OCI-LY1 (cell line): ENCODE measurements around the gene PARS2.

Experiments
- H2AFZ ChIP-seq: fragments of 200-600 bp; sonication (generic), shearing (Covaris generic); 2 replicates; pipeline ENCODE4 v1.6.0; 2014; ENCODE audit warnings: antibody characterized with exemption, mild to moderate bottlenecking, low read length
- H3F3A ChIP-seq: fragments of 200-600 bp; sonication (generic), shearing (Covaris generic); 2 replicates; pipeline ENCODE4 v1.6.0; 2014; ENCODE audit warnings: mild to moderate bottlenecking, antibody characterized with exemption, low read length, moderate library complexity; ENCODE audit not compliant: insufficient read depth
- H3K27ac ChIP-seq: fragments of 200-600 bp; sonication (generic); 2 replicates; pipeline ENCODE4 v1.5.1; 2014; ENCODE audit warnings: low read length, mixed run types, mild to moderate bottlenecking, low read depth; ENCODE audit not compliant: poor library complexity, severe bottlenecking
- H3K27me3 ChIP-seq: fragments of 200-600 bp; sonication (generic); 2 replicates; pipeline ENCODE4 v1.6.0; 2014; ENCODE audit warnings: antibody characterized with exemption, mild to moderate bottlenecking, low read length, moderate library complexity; ENCODE audit not compliant: insufficient read depth
- H3K36me3 ChIP-seq: fragments of 200-600 bp; sonication (generic); 2 replicates; pipeline ENCODE4 v1.6.1; 2014; ENCODE audit warnings: mild to moderate bottlenecking, antibody characterized with exemption, low read length, moderate library complexity, mixed read lengths; ENCODE audit not compliant: insufficient read depth
- H3K4me1 ChIP-seq: fragments of 200-600 bp; sonication (generic); 2 replicates; pipeline ENCODE4 v1.5.1; 2014; ENCODE audit warnings: mild to moderate bottlenecking, low read length, moderate library complexity; ENCODE audit not compliant: insufficient read depth, severe bottlenecking
- H3K4me2 ChIP-seq: fragments of 200-600 bp; sonication (generic), shearing (Covaris generic); 2 replicates; pipeline ENCODE4 v1.6.1; 2014; ENCODE audit warnings: low read length
- H3K4me3 ChIP-seq: fragments of 200-600 bp; sonication (generic); 2 replicates; pipeline ENCODE4 v1.5.1; 2014; ENCODE audit warnings: low read length, low read depth, mild to moderate bottlenecking, mixed read lengths; ENCODE audit not compliant: poor library complexity, severe bottlenecking
- H3K79me2 ChIP-seq: fragments of 200-600 bp; shearing (Covaris generic); 2 replicates; pipeline ENCODE4 v1.6.1; 2016; ENCODE audit warnings: mixed run types, low read length, mixed read lengths; ENCODE audit not compliant: insufficient read depth
- H3K9ac ChIP-seq: fragments of 200-600 bp; sonication (generic), shearing (Covaris generic); 2 replicates; pipeline ENCODE4 v1.6.1; 2014; ENCODE audit warnings: mild to moderate bottlenecking, low read length, mixed read lengths
- H3K9me2 ChIP-seq: fragments of 200-600 bp; sonication (generic), shearing (Covaris generic); 2 replicates; pipeline ENCODE4 v1.6.1; 2014; ENCODE audit warnings: low read depth, mild to moderate bottlenecking, low read length, mixed read lengths
- H3K9me3 ChIP-seq: fragments of 200-600 bp; shearing (Covaris generic); 2 replicates; pipeline ENCODE4 v1.6.1; 2014; ENCODE audit warnings: low read length, mixed read lengths
- H4K20me1 ChIP-seq: fragments of 200-600 bp; sonication (generic), shearing (Covaris generic); 2 replicates; pipeline ENCODE4 v1.6.0; 2016; ENCODE audit warnings: mild to moderate bottlenecking, low read length; ENCODE audit not compliant: insufficient read depth
- EZH2 ChIP-seq: fragments of 200-600 bp; sonication (generic), shearing (Covaris generic); IDR thresholded peaks from 2 replicates; pipeline ENCODE4 v1.8.0; 2017; ENCODE audit warnings: borderline replicate concordance, mixed run types, mild to moderate bottlenecking, antibody characterized with exemption, low read length, moderate library complexity, mixed read lengths
- TF ChIP-seq, protein P1 (sequence below): fragments of 200-600 bp; sonication (generic), shearing (Covaris generic); IDR thresholded peaks from 2 replicates; pipeline ENCODE4 v1.5.1; 2017; ENCODE audit warnings: mild to moderate bottlenecking, antibody characterized with exemption, low read length, moderate library complexity, mixed read lengths

PARS2 gene

DNA sequence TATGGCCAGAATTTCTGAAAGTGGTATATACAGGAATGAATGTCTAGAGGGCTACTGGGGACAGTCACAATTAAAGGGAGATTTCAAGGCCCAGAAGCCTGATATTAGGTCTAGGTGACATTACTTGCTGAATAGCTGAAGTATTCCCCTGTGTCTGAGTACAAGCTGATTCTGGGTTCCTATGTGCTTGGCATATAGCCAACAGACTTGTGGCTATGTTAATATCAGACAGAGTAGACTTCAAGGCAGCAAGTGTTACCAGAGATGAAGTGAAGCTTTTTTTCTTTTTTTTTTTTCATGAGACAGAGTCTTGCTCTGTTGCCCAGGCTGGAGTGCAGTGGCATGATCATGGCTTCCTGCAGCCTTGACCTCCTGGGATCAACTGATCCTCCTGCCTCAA lies 40.3 kb downstream of the PARS2 start:
- Histone ChIP-seq H3F3A (0 out of 2 replicates have a peak, but pooled peaks cover 3% of the 10 kb centered on the region), H3K27me3 (no peaks in the 10 kb centered on the region), H3K4me2 (no peak overlapping the region), H3K4me3 (no peak overlapping the region), H3K36me3 (peaks cover 97% of the 10 kb centered on the region), H3K79me2 (no peaks in the 10 kb centered on the region), H4K20me1 (no peaks in the 10 kb centered on the region), H3K27ac (no peak overlapping the region), H2AFZ (no peak overlapping the region), H3K9me2 (no peaks in the 10 kb centered on the region), H3K9me3 (no peaks in the 10 kb centered on the region), H3K4me1 (no peaks in the 10 kb centered on the region), H3K9ac (no peak overlapping the region)
- TF ChIP-seq EZH2, result no peak
- TF ChIP-seq, protein P1, sequence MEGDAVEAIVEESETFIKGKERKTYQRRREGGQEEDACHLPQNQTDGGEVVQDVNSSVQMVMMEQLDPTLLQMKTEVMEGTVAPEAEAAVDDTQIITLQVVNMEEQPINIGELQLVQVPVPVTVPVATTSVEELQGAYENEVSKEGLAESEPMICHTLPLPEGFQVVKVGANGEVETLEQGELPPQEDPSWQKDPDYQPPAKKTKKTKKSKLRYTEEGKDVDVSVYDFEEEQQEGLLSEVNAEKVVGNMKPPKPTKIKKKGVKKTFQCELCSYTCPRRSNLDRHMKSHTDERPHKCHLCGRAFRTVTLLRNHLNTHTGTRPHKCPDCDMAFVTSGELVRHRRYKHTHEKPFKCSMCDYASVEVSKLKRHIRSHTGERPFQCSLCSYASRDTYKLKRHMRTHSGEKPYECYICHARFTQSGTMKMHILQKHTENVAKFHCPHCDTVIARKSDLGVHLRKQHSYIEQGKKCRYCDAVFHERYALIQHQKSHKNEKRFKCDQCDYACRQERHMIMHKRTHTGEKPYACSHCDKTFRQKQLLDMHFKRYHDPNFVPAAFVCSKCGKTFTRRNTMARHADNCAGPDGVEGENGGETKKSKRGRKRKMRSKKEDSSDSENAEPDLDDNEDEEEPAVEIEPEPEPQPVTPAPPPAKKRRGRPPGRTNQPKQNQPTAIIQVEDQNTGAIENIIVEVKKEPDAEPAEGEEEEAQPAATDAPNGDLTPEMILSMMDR, result no peak

DNA sequence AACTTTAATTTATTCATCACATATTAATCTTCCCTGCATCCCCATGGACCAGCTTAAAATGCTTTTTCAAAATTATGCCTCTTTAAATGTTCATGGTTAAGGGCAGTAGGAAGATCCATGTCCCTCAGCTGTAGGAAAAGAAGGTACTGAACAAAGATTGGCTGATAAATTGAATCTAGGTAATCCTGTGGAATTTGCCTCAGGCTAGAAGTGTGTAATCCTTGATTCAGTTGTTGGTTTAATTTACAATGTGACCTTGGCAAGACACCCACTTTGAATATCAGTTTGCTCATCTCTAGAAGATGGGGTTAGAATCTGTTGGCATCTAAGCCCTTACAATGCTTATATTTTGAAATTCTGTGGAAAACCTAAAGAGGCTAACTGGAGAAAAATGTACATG lies 42.6 kb downstream of the PARS2 start:
- H3K9me3 ChIP-seq, result no peaks in the 10 kb centered on the region
- no peaks in the 10 kb centered on the region for H3K9me2 ChIP-seq
- peaks cover 4% of the 10 kb centered on the region for H3K79me2 ChIP-seq
- no peak overlapping the region for H3K4me2 ChIP-seq
- no peak overlapping the region for H2AFZ ChIP-seq
- no peaks in the 10 kb centered on the region for H3K27me3 ChIP-seq
- peaks cover 88% of the 10 kb centered on the region for H3K36me3 ChIP-seq
- no peak overlapping the region for H3K4me3 ChIP-seq
- H3K9ac ChIP-seq, result no peak overlapping the region
- no peaks in the 10 kb centered on the region for H4K20me1 ChIP-seq
- 0 out of 2 replicates have a peak, but pooled peaks cover 3% of the 10 kb centered on the region for H3F3A ChIP-seq
- TF ChIP-seq, protein P1, result no peak
- TF ChIP-seq EZH2, result no peak
- H3K27ac ChIP-seq, result no peak overlapping the region
- peaks cover 5% of the 10 kb centered on the region for H3K4me1 ChIP-seq

- no peaks in the 10 kb centered on the region for H3K9me2 ChIP-seq
- H3K9me3 ChIP-seq, result no peaks in the 10 kb centered on the region
- peak overlapping the region; percentile 93 for H3K4me2 ChIP-seq
- 0 out of 2 replicates have a peak, but pooled peaks cover 3% of the 10 kb centered on the region for H3F3A ChIP-seq
- H3K9ac ChIP-seq, result peak overlapping the region; percentile 86
- peak overlapping the region; percentile 85 for H3K4me3 ChIP-seq
- H4K20me1 ChIP-seq, result no peaks in the 10 kb centered on the region
- peaks cover 14% of the 10 kb centered on the region for H3K79me2 ChIP-seq
- TF ChIP-seq, protein P1, result no peak
- no peak for TF ChIP-seq EZH2
- 0 out of 2 replicates have a peak, but pooled peaks cover 2% of the 10 kb centered on the region for H3K27me3 ChIP-seq
- no peak overlapping the region for H3K27ac ChIP-seq
- peaks cover 16% of the 10 kb centered on the region for H3K4me1 ChIP-seq
- H3K36me3 ChIP-seq, result peaks cover 36% of the 10 kb centered on the region
- no peak overlapping the region for H2AFZ ChIP-seq
Measured at GRCh38 chr1:54716299-54717047, 47.9 kb downstream of the PARS2 start.
